ENCODE data around the gene ARNT2.

Gene ARNT2

GRCh38 chr15:80480909-80481308 is 76.7 kb downstream of the ARNT2 start:
- no peaks in the 10 kb centered on the region for H3K4me1 ChIP-seq
- no peak for DNase-seq
- H3K9me3 ChIP-seq, result no peaks in the 10 kb centered on the region
- H3K27me3 ChIP-seq, result no peaks in the 10 kb centered on the region
- H3K36me3 ChIP-seq, result no peaks in the 10 kb centered on the region
- no peak for TF ChIP-seq CTCF (IDR thresholded peaks at IDR 0.05; ENCODE audit: low read depth, low read length)
- H3K4me3 ChIP-seq (ENCODE audit: low read depth, low read length), result no peak overlapping the region

- Histone ChIP-seq H3K36me3 (no peaks in the 10 kb centered on the region), H3K9me3 (no peaks in the 10 kb centered on the region), H3K27me3 (no peaks in the 10 kb centered on the region), H3K4me1 (no peaks in the 10 kb centered on the region), H3K4me3 (ENCODE audit: low read depth, low read length) (no peak overlapping the region)
- no peak for TF ChIP-seq CTCF (IDR thresholded peaks at IDR 0.05; ENCODE audit: low read depth, low read length)
- DNase-seq, result no peak
Measured at GRCh38 chr15:80482696-80483095, 78.5 kb downstream of the ARNT2 start.

GRCh38 chr15:80483725-80484161 is 79.6 kb downstream of the ARNT2 start:
- Histone ChIP-seq H3K36me3 (no peaks in the 10 kb centered on the region), H3K9me3 (no peaks in the 10 kb centered on the region), H3K4me3 (ENCODE audit: low read depth, low read length) (no peak overlapping the region), H3K27me3 (no peaks in the 10 kb centered on the region), H3K4me1 (no peaks in the 10 kb centered on the region)
- no peak for DNase-seq
- TF ChIP-seq CTCF (IDR thresholded peaks at IDR 0.05; ENCODE audit: low read depth, low read length), result no peak

GRCh38 chr15:80484333-80484864 is 80.2 kb downstream of the ARNT2 start:
- Histone ChIP-seq H3K27me3 (no peaks in the 10 kb centered on the region), H3K4me1 (no peaks in the 10 kb centered on the region), H3K36me3 (no peaks in the 10 kb centered on the region), H3K9me3 (no peaks in the 10 kb centered on the region), H3K4me3 (ENCODE audit: low read depth, low read length) (no peak overlapping the region)
- no peak for TF ChIP-seq CTCF (IDR thresholded peaks at IDR 0.05; ENCODE audit: low read depth, low read length)
- no peak for DNase-seq

- Histone ChIP-seq H3K4me1 (no peaks in the 10 kb centered on the region), H3K36me3 (no peaks in the 10 kb centered on the region), H3K9me3 (no peaks in the 10 kb centered on the region), H3K27me3 (no peaks in the 10 kb centered on the region), H3K4me3 (ENCODE audit: low read depth, low read length) (no peak overlapping the region)
- TF ChIP-seq CTCF (IDR thresholded peaks at IDR 0.05; ENCODE audit: low read depth, low read length), result no peak
- no peak for DNase-seq
Measured at GRCh38 chr15:80485370-80486164, 81.4 kb downstream of the ARNT2 start.

GRCh38 chr15:80487839-80488390 is 83.7 kb downstream of the ARNT2 start:
- H3K9me3 ChIP-seq, result no peaks in the 10 kb centered on the region
- no peak for TF ChIP-seq CTCF (IDR thresholded peaks at IDR 0.05; ENCODE audit: low read depth, low read length)
- no peaks in the 10 kb centered on the region for H3K27me3 ChIP-seq
- no peak for DNase-seq
- H3K36me3 ChIP-seq, result no peaks in the 10 kb centered on the region
- H3K4me3 ChIP-seq (ENCODE audit: low read depth, low read length), result no peak overlapping the region
- no peaks in the 10 kb centered on the region for H3K4me1 ChIP-seq
